Parathyroid adenoma (tissue), 2 donors: ENCODE results near the gene DPYD.

Source experiments
- H2AFZ ChIP-seq: fragments of 300-600 bp; sonication (generic); one replicate; pipeline ENCODE4 v1.7.0; 2017; ENCODE audit warnings: antibody characterized with exemption, mild to moderate bottlenecking
- H3K27ac ChIP-seq: fragments of 300-600 bp; sonication (generic); one replicate; pipeline ENCODE4 v1.7.0; 2017
- H3K27me3 ChIP-seq: fragments of 300-600 bp; sonication (generic); one replicate; pipeline ENCODE4 v1.7.0; 2017; ENCODE audit warnings: low read length; ENCODE audit not compliant: control insufficient read depth, insufficient read depth
- H3K36me3 ChIP-seq: fragments of 300-600 bp; sonication (generic); one replicate; pipeline ENCODE4 v1.7.0; 2017; ENCODE audit warnings: low read length; ENCODE audit not compliant: control insufficient read depth, insufficient read depth
- H3K4me1 ChIP-seq: fragments of 300-600 bp; sonication (generic); one replicate; pipeline ENCODE4 v1.7.0; 2017; ENCODE audit warnings: control low read depth
- H3K4me2 ChIP-seq: fragments of 300-600 bp; sonication (generic); one replicate; pipeline ENCODE4 v1.7.0; 2017; ENCODE audit warnings: low read length
- H3K4me3 ChIP-seq: fragments of 300-600 bp; sonication (generic); one replicate; pipeline ENCODE4 v1.7.0; 2017; ENCODE audit warnings: low read depth, low read length
- H3K79me2 ChIP-seq: fragments of 300-600 bp; sonication (generic); one replicate; pipeline ENCODE4 v1.7.0; 2017; ENCODE audit warnings: control low read depth
- H3K9ac ChIP-seq: fragments of 300-600 bp; sonication (generic); one replicate; pipeline ENCODE4 v1.7.0; 2017; ENCODE audit warnings: mild to moderate bottlenecking
- H3K9me3 ChIP-seq: fragments of 300-600 bp; sonication (generic); one replicate; pipeline ENCODE4 v1.7.0; 2017; ENCODE audit warnings: low read length; ENCODE audit not compliant: control insufficient read depth
- CTCF ChIP-seq: fragments of 300-600 bp; sonication (generic); IDR thresholded peaks from one replicate; pipeline ENCODE4 v1.7.0; 2017; ENCODE audit warnings: antibody characterized with exemption, mild to moderate bottlenecking
- donor health status: primary hyperparathyroidism.

The DPYD gene

GRCh38 chr1:97112442-97112841 lies 808.4 kb downstream of the DPYD start:
- H3K27me3 ChIP-seq, result no peaks in the 10 kb centered on the region
- TF ChIP-seq CTCF, result no peak
- no peak overlapping the region for H3K27ac ChIP-seq
- H3K9ac ChIP-seq, result no peak overlapping the region
- no peaks in the 10 kb centered on the region for H3K36me3 ChIP-seq
- no peaks in the 10 kb centered on the region for H3K4me1 ChIP-seq
- H3K4me3 ChIP-seq, result no peak overlapping the region
- no peak overlapping the region for H2AFZ ChIP-seq
- no peak overlapping the region for H3K4me2 ChIP-seq
- no peaks in the 10 kb centered on the region for H3K9me3 ChIP-seq
- H3K79me2 ChIP-seq, result no peaks in the 10 kb centered on the region

GRCh38 chr1:97108179-97108578 lies 812.7 kb downstream of the DPYD start:
- H3K4me3 ChIP-seq, result no peak overlapping the region
- no peaks in the 10 kb centered on the region for H3K9me3 ChIP-seq
- H3K4me1 ChIP-seq, result no peaks in the 10 kb centered on the region
- no peaks in the 10 kb centered on the region for H3K27me3 ChIP-seq
- no peak overlapping the region for H3K9ac ChIP-seq
- H3K36me3 ChIP-seq, result no peaks in the 10 kb centered on the region
- no peak for TF ChIP-seq CTCF
- no peak overlapping the region for H3K27ac ChIP-seq
- H3K4me2 ChIP-seq, result no peak overlapping the region
- no peaks in the 10 kb centered on the region for H3K79me2 ChIP-seq
- H2AFZ ChIP-seq, result no peak overlapping the region

- no peaks in the 10 kb centered on the region for H3K4me1 ChIP-seq
- no peak overlapping the region for H3K27ac ChIP-seq
- no peak for TF ChIP-seq CTCF
- H3K4me2 ChIP-seq, result no peak overlapping the region
- no peaks in the 10 kb centered on the region for H3K27me3 ChIP-seq
- no peaks in the 10 kb centered on the region for H3K36me3 ChIP-seq
- H3K9me3 ChIP-seq, result no peaks in the 10 kb centered on the region
- no peak overlapping the region for H3K9ac ChIP-seq
- H2AFZ ChIP-seq, result no peak overlapping the region
- H3K79me2 ChIP-seq, result no peaks in the 10 kb centered on the region
- H3K4me3 ChIP-seq, result no peak overlapping the region
Measured at GRCh38 chr1:97105531-97105930, 815.3 kb downstream of the DPYD start.

- Histone ChIP-seq H3K27ac (no peak overlapping the region), H3K4me3 (no peak overlapping the region), H3K4me2 (no peak overlapping the region), H3K4me1 (no peaks in the 10 kb centered on the region), H3K36me3 (no peaks in the 10 kb centered on the region), H3K27me3 (no peaks in the 10 kb centered on the region), H3K9ac (no peak overlapping the region), H2AFZ (no peak overlapping the region), H3K79me2 (no peaks in the 10 kb centered on the region), H3K9me3 (no peaks in the 10 kb centered on the region)
- TF ChIP-seq CTCF, result no peak
Measured at GRCh38 chr1:97101509-97101908, 819.3 kb downstream of the DPYD start.

- no peak overlapping the region for H3K4me3 ChIP-seq
- H3K9me3 ChIP-seq, result no peaks in the 10 kb centered on the region
- H3K9ac ChIP-seq, result no peak overlapping the region
- H3K79me2 ChIP-seq, result no peaks in the 10 kb centered on the region
- H3K4me2 ChIP-seq, result no peak overlapping the region
- H3K4me1 ChIP-seq, result no peaks in the 10 kb centered on the region
- TF ChIP-seq CTCF, result no peak
- H2AFZ ChIP-seq, result no peak overlapping the region
- H3K36me3 ChIP-seq, result no peaks in the 10 kb centered on the region
- no peak overlapping the region for H3K27ac ChIP-seq
- no peaks in the 10 kb centered on the region for H3K27me3 ChIP-seq
Measured at GRCh38 chr1:97097404-97097925, 823.4 kb downstream of the DPYD start.
